HUES48 (cell line): Measurements from ENCODE around the gene ETFA.

Source experiments
- H3K27ac ChIP-seq: one replicate; pipeline ENCODE4 v1.7.0; 2013; ENCODE audit warnings: low read depth, low read length, inconsistent platforms
- H3K27me3 ChIP-seq: 2 replicates; pipeline ENCODE4 v1.6.1; 2013; ENCODE audit warnings: mild to moderate bottlenecking, low read length; ENCODE audit not compliant: control insufficient read depth, insufficient read depth
- H3K36me3 ChIP-seq: 2 replicates; pipeline ENCODE4 v1.6.1; 2013; ENCODE audit warnings: low read length; ENCODE audit not compliant: control insufficient read depth, insufficient read depth
- H3K4me1 ChIP-seq: 2 replicates; pipeline ENCODE4 v1.6.1; 2013; ENCODE audit warnings: mild to moderate bottlenecking, low read length; ENCODE audit not compliant: control insufficient read depth, insufficient read depth
- H3K4me3 ChIP-seq: 2 replicates; pipeline ENCODE4 v1.5.1; 2013; ENCODE audit warnings: mild to moderate bottlenecking, low read depth, low read length
- H3K9ac ChIP-seq: 2 replicates; pipeline ENCODE4 v1.6.1; 2013; ENCODE audit warnings: mild to moderate bottlenecking, low read depth, low read length, moderate library complexity
- H3K9me3 ChIP-seq: 2 replicates; pipeline ENCODE4 v1.6.1; 2013; ENCODE audit warnings: low read length; ENCODE audit not compliant: control insufficient read depth, insufficient read depth

The ETFA gene

GRCh38 chr15:76311100-76311953, at the start of gene ETFA:
Gene ETFA, minus strand, starts transcription at chr15:76311469. Its CDS starts 81 bp downstream, at chr15:76311388.
- Histone ChIP-seq H3K27ac (peak within 1 kb of the TSS; percentile 78), H3K9ac (peak within 1 kb of the TSS; percentile 83), H3K27me3 (no peaks in the 10 kb centered on the region), H3K9me3 (no peaks in the 10 kb centered on the region), H3K36me3 (no peaks in the 10 kb centered on the region), H3K4me3 (peak within 1 kb of the TSS; percentile 96), H3K4me1 (peaks cover 5% of the 10 kb centered on the region; the same call in 1 of the 2 replicates)

GRCh38 chr15:76360416-76360815, 49.1 kb upstream of the ETFA start:
- H3K4me3 ChIP-seq = no peak overlapping the region
- H3K9ac ChIP-seq = no peak overlapping the region
- H3K36me3 ChIP-seq = no peaks in the 10 kb centered on the region
- no peaks in the 10 kb centered on the region for H3K9me3 ChIP-seq
- no peaks in the 10 kb centered on the region for H3K4me1 ChIP-seq
- H3K27me3 ChIP-seq = no peaks in the 10 kb centered on the region
- H3K27ac ChIP-seq = no peak overlapping the region

- Histone ChIP-seq H3K27ac (no peak overlapping the region), H3K36me3 (no peaks in the 10 kb centered on the region), H3K9me3 (no peaks in the 10 kb centered on the region), H3K27me3 (no peaks in the 10 kb centered on the region), H3K4me1 (no peaks in the 10 kb centered on the region), H3K4me3 (no peak overlapping the region), H3K9ac (no peak overlapping the region)
Measured at GRCh38 chr15:76359152-76359551, 47.9 kb upstream of the ETFA start.

GRCh38 chr15:76358453-76358852, 47.2 kb upstream of the ETFA start:
- Histone ChIP-seq H3K4me3 (no peak overlapping the region), H3K27me3 (no peaks in the 10 kb centered on the region), H3K36me3 (no peaks in the 10 kb centered on the region), H3K4me1 (no peaks in the 10 kb centered on the region), H3K27ac (no peak overlapping the region), H3K9ac (no peak overlapping the region), H3K9me3 (no peaks in the 10 kb centered on the region)

- Histone ChIP-seq H3K9ac (no peak overlapping the region), H3K4me3 (no peak overlapping the region), H3K36me3 (no peaks in the 10 kb centered on the region), H3K4me1 (no peaks in the 10 kb centered on the region), H3K9me3 (no peaks in the 10 kb centered on the region), H3K27ac (no peak overlapping the region), H3K27me3 (peaks cover 7% of the 10 kb centered on the region)
Measured at GRCh38 chr15:76354823-76355440, 43.7 kb upstream of the ETFA start.

- H3K9ac ChIP-seq = no peak overlapping the region
Measured at GRCh38 chr15:76353903-76354302, 42.6 kb upstream of the ETFA start.

GRCh38 chr15:76353023-76353577, 41.8 kb upstream of the ETFA start:
- Histone ChIP-seq H3K4me1 (no peaks in the 10 kb centered on the region), H3K4me3 (no peak overlapping the region), H3K9me3 (no peaks in the 10 kb centered on the region), H3K27me3 (peaks cover 25% of the 10 kb centered on the region), H3K9ac (no peak overlapping the region), H3K27ac (no peak overlapping the region), H3K36me3 (no peaks in the 10 kb centered on the region)

More at GRCh38 chr15:76353903-76354302, 42.6 kb upstream of the ETFA start:
- Histone ChIP-seq H3K4me1 (no peaks in the 10 kb centered on the region), H3K4me3 (no peak overlapping the region), H3K27ac (no peak overlapping the region), H3K9me3 (no peaks in the 10 kb centered on the region), H3K27me3 (peaks cover 17% of the 10 kb centered on the region), H3K36me3 (no peaks in the 10 kb centered on the region)

- H3K9ac ChIP-seq = no peak overlapping the region
- peaks cover 16% of the 10 kb centered on the region for H3K4me1 ChIP-seq
- H3K4me3 ChIP-seq = no peak overlapping the region
- H3K27ac ChIP-seq = no peak overlapping the region
- peaks cover 61% of the 10 kb centered on the region for H3K27me3 ChIP-seq
- no peaks in the 10 kb centered on the region for H3K36me3 ChIP-seq
- no peaks in the 10 kb centered on the region for H3K9me3 ChIP-seq
Measured at GRCh38 chr15:76349301-76350070, 38.2 kb upstream of the ETFA start.

- H3K4me1 ChIP-seq = peaks cover 16% of the 10 kb centered on the region
- peak overlapping the region; percentile 73 for H3K4me3 ChIP-seq
- no peak overlapping the region for H3K27ac ChIP-seq
Measured at GRCh38 chr15:76347482-76348055, 36.3 kb upstream of the ETFA start.

GRCh38 chr15:76346669-76347481, 35.6 kb upstream of the ETFA start:
- Histone ChIP-seq H3K4me1 (peaks cover 16% of the 10 kb centered on the region), H3K4me3 (peak overlapping the region; percentile 73), H3K27ac (no peak overlapping the region), H3K27me3 (peaks cover 87% of the 10 kb centered on the region), H3K9me3 (no peaks in the 10 kb centered on the region), H3K36me3 (no peaks in the 10 kb centered on the region), H3K9ac (no peak overlapping the region)

More at GRCh38 chr15:76347482-76348055, 36.3 kb upstream of the ETFA start:
- Histone ChIP-seq H3K27me3 (peaks cover 81% of the 10 kb centered on the region), H3K9ac (no peak overlapping the region), H3K9me3 (no peaks in the 10 kb centered on the region), H3K36me3 (no peaks in the 10 kb centered on the region)
